PC-3 (cell line): ENCODE measurements around the gene SH2B3.

ENCODE experiments used
- EZH2 ChIP-seq: fragments of 300-600 bp; sonication (generic); IDR thresholded peaks from one replicate; pipeline ENCODE4 v1.6.1; 2017; ENCODE audit warnings: antibody characterized with exemption, mild to moderate bottlenecking, low read length; ENCODE audit not compliant: unreplicated experiment
- TF ChIP-seq, protein P1 (sequence below): fragments of 300-600 bp; sonication (generic); conservative IDR thresholded peaks from 2 replicates; pipeline ENCODE4 v1.5.1; 2017; ENCODE audit warnings: antibody characterized with exemption, low read depth, mild to moderate bottlenecking, low read length

DNA sequence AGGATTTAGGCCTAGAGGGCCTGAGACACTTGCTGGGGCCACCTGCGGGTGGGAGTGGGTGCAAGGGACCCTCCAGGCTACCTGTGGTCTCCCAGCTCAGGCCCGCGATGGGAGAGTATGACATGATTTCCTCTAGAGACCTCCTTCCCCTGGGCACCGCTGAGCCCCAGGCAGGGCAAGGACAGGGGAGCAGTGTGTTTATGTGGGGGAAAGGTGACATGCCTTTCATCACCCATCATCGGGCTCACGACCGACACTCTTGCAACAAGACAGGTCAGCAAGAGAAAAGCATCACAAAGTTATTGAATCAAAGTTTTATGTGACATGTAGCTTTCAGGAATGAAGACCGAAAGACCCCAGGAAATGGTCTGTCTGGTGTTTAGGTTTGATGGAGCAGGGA is 19.9 kb downstream of the SH2B3 start:
- TF ChIP-seq, protein P1, sequence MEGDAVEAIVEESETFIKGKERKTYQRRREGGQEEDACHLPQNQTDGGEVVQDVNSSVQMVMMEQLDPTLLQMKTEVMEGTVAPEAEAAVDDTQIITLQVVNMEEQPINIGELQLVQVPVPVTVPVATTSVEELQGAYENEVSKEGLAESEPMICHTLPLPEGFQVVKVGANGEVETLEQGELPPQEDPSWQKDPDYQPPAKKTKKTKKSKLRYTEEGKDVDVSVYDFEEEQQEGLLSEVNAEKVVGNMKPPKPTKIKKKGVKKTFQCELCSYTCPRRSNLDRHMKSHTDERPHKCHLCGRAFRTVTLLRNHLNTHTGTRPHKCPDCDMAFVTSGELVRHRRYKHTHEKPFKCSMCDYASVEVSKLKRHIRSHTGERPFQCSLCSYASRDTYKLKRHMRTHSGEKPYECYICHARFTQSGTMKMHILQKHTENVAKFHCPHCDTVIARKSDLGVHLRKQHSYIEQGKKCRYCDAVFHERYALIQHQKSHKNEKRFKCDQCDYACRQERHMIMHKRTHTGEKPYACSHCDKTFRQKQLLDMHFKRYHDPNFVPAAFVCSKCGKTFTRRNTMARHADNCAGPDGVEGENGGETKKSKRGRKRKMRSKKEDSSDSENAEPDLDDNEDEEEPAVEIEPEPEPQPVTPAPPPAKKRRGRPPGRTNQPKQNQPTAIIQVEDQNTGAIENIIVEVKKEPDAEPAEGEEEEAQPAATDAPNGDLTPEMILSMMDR = no peak
- TF ChIP-seq EZH2 = no peak
